ENCODE results near the gene GABRG3.

The GABRG3 gene

GRCh38 chr15:27530994-27531393, 560.0 kb downstream of the GABRG3 start:
- FAIRE-seq = no peak

DNA sequence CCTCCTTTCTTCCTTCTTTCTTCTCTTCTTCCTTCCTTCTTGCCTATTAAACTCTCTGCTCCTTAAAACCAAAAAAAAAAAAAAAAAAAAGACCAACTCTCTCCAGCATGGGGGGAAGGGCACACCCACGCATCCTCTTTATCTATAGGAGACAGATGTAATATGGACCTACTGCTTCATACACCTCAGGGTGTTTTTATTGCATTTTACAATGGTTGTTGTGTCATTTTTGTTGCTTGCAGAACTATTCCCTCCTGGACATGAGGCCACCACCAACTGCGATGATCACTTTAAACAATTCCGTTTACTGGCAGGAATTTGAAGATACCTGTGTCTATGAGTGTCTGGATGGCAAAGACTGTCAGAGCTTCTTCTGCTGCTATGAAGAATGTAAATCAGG, 561.4 kb downstream of the GABRG3 start:
- FAIRE-seq = no peak

DNA sequence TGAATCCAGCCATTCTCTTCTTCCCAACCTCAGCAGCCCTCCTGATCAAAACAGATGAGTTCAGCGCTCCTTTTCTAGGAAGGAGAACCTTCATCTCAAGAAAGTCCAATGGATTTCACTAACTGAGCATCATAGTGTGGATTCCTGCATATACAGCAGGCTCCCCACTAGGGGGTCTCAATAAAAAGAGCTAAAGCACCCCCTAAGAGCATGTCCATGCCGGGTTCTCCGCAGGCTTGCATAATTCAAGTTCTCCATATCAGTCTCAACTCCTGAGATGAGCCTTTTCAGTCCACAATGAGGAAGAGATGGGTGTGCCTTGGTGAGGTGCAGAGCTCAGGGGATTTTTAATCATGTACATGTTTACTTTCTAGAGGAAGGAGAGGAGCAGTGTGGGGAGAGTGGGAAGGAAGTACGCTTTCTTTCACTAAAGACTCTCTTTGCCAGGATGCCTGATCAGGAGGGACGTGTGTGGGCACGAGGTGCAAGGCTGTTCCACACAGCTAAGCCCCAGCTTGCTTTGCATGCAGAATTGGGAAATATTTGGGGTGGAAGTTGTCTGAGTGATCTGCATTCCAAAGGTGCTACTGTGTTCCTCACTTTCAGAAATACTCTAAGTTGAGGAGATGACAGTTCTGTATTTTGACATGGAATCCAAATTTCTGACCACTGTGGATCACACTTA, 564.6 kb downstream of the GABRG3 start:
- no peak for FAIRE-seq

DNA sequence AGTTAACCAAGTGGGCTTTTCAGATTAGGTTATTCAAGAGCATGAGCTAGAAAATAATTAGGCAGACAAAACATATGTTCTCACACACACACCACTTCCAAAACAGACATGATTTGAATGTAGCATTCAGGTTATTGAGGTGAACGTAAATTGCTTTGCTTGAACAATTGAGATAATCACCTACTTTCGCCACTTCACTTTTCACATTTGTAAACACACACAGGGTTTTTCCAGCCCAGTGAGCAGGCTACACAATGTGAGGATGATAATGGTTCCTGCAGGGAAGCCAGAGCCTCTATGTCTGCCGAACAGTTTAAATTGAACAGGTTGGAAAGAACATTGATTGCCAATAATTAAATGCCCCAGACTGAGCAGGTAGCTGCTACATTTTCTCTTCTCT, 567.3 kb downstream of the GABRG3 start:
- no peak for FAIRE-seq

DNA sequence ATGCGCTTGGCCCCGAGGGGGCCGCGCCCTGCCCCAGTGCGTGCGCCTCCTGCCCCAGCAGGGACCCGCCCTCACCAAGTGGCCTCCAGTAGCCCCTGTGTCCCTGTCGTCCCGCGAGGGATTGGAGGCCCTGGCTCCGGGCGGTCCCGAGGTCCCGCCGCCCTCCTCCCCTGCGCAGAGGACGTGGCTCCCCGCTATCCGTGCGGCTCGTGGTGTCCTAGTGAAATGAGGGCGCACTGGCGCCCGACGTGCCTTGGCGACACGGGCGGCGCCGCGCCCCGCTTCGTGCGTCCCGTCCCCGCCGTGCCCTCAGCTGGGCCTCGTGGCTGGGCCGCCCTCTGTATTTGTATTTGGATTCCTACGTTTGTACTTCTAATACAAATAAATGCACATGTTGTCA, 570.6 kb downstream of the GABRG3 start:
- FAIRE-seq = no peak

- no peak for FAIRE-seq
Observed at GRCh38 chr15:27545494-27546255, 574.7 kb downstream of the GABRG3 start.

- FAIRE-seq = no peak
Observed at GRCh38 chr15:27549746-27550145, 578.8 kb downstream of the GABRG3 start.

- no peak for FAIRE-seq
Observed at GRCh38 chr15:27550635-27551034, 579.7 kb downstream of the GABRG3 start.

GRCh38 chr15:27561816-27562215, 590.8 kb downstream of the GABRG3 start:
- no peak for FAIRE-seq

- no peak for FAIRE-seq
Observed at GRCh38 chr15:27563765-27564370, 592.9 kb downstream of the GABRG3 start.

DNA sequence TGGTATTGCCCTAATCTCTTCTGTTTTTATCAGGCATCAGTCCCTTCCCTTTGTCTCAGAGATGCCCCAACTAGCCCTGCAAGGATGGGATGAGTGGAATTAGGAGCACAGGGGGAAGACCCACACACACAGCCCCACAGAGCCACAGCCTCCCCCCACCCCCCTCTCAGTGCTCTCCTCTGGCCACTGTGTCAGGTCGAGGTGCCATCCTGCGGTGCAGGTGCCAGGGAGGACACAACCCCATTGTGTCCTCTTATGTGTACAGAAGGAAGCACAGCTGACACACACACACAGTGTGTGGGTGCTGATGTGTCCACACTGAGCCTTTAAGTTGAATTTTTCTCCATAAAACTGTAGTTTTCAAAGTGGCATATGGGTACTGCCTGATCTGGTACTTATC, 593.7 kb downstream of the GABRG3 start:
- FAIRE-seq = no peak

DNA sequence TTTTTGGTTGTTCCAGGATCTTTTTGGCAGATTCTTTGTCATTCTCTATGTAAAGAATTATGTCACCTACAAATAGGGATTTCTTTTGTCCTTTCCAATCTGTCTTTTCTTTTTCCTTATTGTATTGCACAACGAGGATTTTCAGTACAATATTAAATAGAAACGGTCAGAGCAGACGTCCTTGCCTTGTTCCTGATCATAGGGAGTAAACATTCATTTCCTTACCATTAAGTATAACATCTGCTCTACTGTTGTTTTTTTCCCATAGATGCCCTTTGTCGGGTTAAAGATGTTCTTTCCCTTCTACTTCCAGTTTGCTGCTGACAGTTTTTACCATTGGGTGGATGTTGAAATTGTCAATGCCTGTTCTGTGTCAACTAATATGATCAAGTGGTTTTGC, 599.8 kb downstream of the GABRG3 start:
- FAIRE-seq = no peak

- FAIRE-seq = no peak
Observed at GRCh38 chr15:27573805-27574485, 603.0 kb downstream of the GABRG3 start.

GRCh38 chr15:27574541-27575054, 603.6 kb downstream of the GABRG3 start:
- no peak for FAIRE-seq

DNA sequence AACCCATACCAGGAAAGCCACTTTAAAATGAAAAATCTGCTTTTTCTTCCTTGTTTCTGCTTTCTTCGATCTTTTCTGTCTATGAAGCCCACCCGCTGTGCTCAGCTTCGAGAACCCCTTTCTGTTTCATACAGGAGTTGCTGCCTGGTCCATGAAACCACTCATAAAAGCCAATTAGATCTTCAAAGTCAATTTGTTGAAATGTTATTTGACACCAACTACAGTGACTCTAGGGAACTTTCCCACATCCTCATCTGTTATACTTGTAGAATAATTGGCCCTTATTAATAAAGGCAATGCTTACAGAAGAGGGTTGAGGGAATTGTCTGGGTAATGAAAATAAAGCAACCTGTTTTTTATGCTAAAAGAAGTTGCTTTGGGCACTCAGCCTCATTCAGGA, 604.5 kb downstream of the GABRG3 start:
- no peak for FAIRE-seq

DNA sequence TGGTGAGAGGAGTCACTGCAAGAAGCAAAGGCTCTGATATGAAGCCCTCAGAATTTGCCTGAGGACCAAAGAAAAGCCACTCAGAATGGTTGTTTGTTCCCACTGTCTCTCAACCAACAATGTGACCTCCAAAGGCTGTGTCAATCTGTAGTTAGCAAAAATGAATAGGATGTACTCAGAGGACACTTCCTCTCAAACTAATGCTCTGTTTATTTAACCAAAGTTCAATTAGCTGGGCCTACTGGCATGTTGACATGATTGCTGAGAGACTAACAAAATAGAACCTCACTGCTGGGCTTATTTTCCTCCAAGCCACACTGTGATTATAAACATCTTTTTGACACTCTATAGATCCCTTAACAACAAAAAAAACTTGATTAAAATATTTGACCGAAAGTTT, 605.6 kb downstream of the GABRG3 start:
- no peak for FAIRE-seq

GRCh38 chr15:27579738-27580137, 608.8 kb downstream of the GABRG3 start:
- no peak for FAIRE-seq

DNA sequence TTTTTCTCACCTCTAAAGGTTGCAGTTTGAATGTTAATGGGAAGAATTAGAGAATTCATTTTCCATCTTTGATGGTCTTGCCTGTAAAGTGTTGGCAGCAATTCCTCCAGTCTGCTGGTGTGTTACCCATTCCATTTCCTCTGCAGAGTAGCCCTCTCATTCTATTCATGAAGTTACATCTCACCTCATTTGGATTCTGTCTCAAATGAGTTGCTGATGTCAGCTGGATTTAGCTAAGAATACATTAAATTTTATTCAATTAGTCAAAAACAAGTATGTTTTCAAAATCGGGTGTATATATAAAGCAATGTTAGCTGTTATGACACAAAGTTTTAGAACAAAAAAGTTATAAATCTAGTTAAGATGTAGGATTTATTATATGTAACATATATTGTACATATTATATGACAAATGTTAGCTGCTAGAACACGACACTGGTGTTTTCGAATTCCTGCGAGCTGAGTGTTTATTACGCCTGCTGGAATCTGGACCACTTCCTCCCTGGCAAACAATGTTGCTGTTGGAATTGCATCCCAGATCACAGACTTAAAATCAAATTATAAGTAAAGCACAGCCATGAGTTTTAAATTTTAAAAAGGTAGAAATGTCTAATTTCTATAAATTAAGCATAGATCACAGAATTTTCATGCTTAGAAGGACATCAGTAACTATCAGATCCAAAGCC, 611.9 kb downstream of the GABRG3 start:
- no peak for FAIRE-seq

- no peak for FAIRE-seq
Observed at GRCh38 chr15:27583651-27584050, 612.7 kb downstream of the GABRG3 start.

- no peak for FAIRE-seq
Observed at GRCh38 chr15:27585041-27585640, 614.2 kb downstream of the GABRG3 start.

DNA sequence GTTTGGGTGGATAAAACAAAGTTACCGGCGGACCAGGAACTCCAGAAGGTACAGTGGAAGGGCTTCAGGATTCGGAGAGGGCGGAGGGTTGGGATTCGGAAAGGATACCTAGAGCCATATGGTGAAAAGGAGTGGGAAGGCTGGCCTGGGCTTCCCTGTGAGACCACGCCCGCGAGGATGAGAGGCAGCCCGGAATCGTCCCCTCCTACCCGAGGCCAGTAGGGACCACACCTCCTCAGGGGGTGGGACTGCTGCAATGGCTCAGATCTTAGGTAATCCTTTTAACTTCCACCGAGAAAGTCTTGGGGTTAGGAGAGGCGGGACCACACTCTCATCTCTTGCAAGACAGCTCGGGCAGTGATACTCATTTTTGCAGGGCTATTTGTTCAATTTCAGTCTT, 616.8 kb downstream of the GABRG3 start:
- FAIRE-seq = no peak

DNA sequence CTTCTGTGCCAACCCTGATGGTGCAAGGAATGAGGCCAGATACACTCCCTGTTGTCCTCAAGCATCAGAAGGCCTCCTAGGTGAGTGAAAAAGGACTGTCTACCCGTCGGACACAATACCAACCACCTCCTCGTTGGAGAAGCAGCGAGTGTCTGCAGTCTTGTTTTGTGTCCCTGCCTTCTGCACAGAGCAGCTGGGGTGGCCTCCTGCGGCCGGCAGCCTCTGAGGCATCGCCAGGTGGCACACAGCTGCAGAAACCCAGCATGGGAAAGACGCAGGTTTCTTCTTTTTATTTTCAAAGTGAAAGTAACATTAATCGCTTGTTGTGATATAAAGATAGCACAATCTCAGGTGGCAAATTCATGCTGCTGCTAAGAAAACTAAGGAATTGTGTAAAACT, 618.3 kb downstream of the GABRG3 start:
- FAIRE-seq = no peak

Measured in colon (tissue), 2 donors.